ENCODE data around the gene TOB2.
"Not testable (repeated sequence)": the region's sequence is repeated elsewhere in the genome, so short reads cannot be mapped to it uniquely, and the experiment has no call there.

Gene TOB2

GRCh38 chr22:41429951-41430332, 16.7 kb downstream of the TOB2 start:
- DNase-seq (ENCODE audit: low spot score) = no peak

GRCh38 chr22:41429232-41429950, 17.2 kb downstream of the TOB2 start:
- DNase-seq (ENCODE audit: low spot score) = no peak

GRCh38 chr22:41425660-41426365, 20.8 kb downstream of the TOB2 start:
- DNase-seq (ENCODE audit: low spot score) = no peak

- no peak for DNase-seq (ENCODE audit: low spot score)
These were observed 27.9 kb downstream of the TOB2 start for GRCh38 chr22:41418717-41419116.

GRCh38 chr22:41417622-41418390, 28.8 kb downstream of the TOB2 start:
- DNase-seq (ENCODE audit: low spot score) = peak; percentile 98

- no peak for DNase-seq (ENCODE audit: low spot score)
These were observed 31.0 kb downstream of the TOB2 start for GRCh38 chr22:41415554-41415953.

- DNase-seq (ENCODE audit: low spot score) = peak; percentile 72
These were observed 35.4 kb downstream of the TOB2 start for GRCh38 chr22:41411021-41411851.

GRCh38 chr22:41410311-41410751, 36.3 kb downstream of the TOB2 start:
- DNase-seq (ENCODE audit: low spot score) = no peak

- DNase-seq (ENCODE audit: low spot score) = no peak
These were observed 37.9 kb downstream of the TOB2 start for GRCh38 chr22:41408665-41409064.

GRCh38 chr22:41407433-41407832, 39.2 kb downstream of the TOB2 start:
- no peak for DNase-seq (ENCODE audit: low spot score)

GRCh38 chr22:41406410-41406809, 40.2 kb downstream of the TOB2 start:
- DNase-seq (ENCODE audit: low spot score) = no peak

- no peak for DNase-seq (ENCODE audit: low spot score)
These were observed 41.0 kb downstream of the TOB2 start for GRCh38 chr22:41405588-41405987.

GRCh38 chr22:41403532-41404318, 42.9 kb downstream of the TOB2 start:
- peak; percentile 99 for DNase-seq (ENCODE audit: low spot score)

GRCh38 chr22:41402851-41403250, 43.8 kb downstream of the TOB2 start:
- not testable (repeated sequence) for DNase-seq (ENCODE audit: low spot score)

GRCh38 chr22:41401781-41402648, 44.6 kb downstream of the TOB2 start:
- peak; percentile 95 for DNase-seq (ENCODE audit: low spot score)

- no peak for DNase-seq (ENCODE audit: low spot score)
These were observed 47.7 kb downstream of the TOB2 start for GRCh38 chr22:41398921-41399320.

- no peak for DNase-seq (ENCODE audit: low spot score)
These were observed 49.3 kb downstream of the TOB2 start for GRCh38 chr22:41397143-41397811.

- no peak for DNase-seq (ENCODE audit: low spot score)
These were observed 50.9 kb downstream of the TOB2 start for GRCh38 chr22:41395531-41396240.

- no peak for DNase-seq (ENCODE audit: low spot score)
These were observed 52.6 kb downstream of the TOB2 start for GRCh38 chr22:41394012-41394356.

Measured in putamen (tissue), 1 donor.